ENCODE measurements around the gene C1QBP.

C1QBP gene

DNA sequence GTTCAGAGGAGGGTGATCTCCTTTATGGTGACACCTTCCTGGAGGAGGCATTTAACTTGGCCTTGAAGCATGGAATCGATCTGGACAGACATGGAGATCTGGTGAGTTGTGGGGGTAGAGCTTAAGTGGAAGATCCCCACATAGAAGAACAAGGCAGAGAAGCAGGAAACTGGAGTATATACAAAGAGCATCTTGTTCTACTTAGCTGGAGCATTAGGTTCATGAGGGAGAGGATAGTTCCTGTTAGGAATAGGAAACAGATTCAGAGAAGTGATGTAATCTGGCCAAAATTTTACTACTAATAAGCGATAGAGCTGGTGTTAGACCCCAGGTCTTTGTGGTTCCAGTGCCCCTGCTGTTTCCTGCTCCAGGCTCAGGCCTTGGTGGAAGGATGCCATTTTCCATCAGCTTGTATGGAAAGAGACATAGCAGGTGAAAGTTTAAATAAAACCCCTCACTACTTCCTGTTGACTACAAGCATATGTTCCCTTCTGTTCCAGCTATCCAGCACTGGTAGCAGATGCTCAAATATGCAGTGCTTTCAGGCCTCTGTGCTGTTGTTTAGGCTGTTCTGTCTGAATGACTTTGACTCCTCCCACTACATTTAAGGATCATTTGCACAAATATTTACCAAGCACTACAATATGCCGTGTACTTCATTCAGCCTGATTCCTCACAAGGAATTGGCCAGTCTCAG lies 9.6 kb downstream of the C1QBP start:
- POLR2A ChIA-PET = interaction anchor here (1.3 kb wide), 1 partner anchor 10 kb away, joined by 4 read pairs; the partner anchor contains the start of genes NUP88 and RPAIN
- CTCF ChIA-PET = interaction anchor here (9.6 kb wide), 1 partner anchor 11 kb away, joined by 162 read pairs; the partner anchor contains the start of gene C1QBP
- no peak for DNase-seq (ENCODE audit: low read depth, low spot score)
- H3K4me3 ChIP-seq (ENCODE audit: low read depth, low read length) = no peak overlapping the region
- TF ChIP-seq, protein P1, sequence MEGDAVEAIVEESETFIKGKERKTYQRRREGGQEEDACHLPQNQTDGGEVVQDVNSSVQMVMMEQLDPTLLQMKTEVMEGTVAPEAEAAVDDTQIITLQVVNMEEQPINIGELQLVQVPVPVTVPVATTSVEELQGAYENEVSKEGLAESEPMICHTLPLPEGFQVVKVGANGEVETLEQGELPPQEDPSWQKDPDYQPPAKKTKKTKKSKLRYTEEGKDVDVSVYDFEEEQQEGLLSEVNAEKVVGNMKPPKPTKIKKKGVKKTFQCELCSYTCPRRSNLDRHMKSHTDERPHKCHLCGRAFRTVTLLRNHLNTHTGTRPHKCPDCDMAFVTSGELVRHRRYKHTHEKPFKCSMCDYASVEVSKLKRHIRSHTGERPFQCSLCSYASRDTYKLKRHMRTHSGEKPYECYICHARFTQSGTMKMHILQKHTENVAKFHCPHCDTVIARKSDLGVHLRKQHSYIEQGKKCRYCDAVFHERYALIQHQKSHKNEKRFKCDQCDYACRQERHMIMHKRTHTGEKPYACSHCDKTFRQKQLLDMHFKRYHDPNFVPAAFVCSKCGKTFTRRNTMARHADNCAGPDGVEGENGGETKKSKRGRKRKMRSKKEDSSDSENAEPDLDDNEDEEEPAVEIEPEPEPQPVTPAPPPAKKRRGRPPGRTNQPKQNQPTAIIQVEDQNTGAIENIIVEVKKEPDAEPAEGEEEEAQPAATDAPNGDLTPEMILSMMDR (IDR thresholded peaks at IDR 0.05; ENCODE audit: insufficient read depth, low read length, missing control alignments) = no peak

DNA sequence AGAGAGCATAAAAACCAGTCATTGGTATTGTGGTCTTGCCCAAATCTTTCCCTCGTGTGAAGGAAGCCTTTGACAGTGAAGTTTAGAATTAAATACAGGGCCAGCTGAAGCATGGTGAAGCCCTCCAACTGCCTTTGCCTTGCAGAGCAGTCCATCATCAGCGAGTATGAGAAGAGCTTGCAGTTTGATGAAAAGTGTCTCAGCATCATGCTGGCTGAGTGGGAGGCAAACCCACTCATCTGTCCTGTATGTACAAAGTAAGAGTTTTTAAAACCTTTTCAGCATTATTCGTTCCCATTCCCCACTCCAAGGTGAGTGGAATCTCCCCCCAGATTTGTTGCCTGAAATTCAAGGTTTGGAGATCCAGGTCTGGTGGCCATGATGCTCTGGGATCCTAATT lies 13.1 kb downstream of the C1QBP start:
- no peak overlapping the region for H3K4me3 ChIP-seq (ENCODE audit: low read depth, low read length)
- TF ChIP-seq, protein P1 (IDR thresholded peaks at IDR 0.05; ENCODE audit: insufficient read depth, low read length, missing control alignments) = no peak
- CTCF ChIA-PET = interaction anchor here (1.0 to 9.6 kb wide), 2 partner anchors 12 to 14 kb away, joined by 3 to 162 read pairs; partner anchors contain the start of gene C1QBP
- POLR2A ChIA-PET = no interaction called here
- DNase-seq (ENCODE audit: low read depth, low spot score) = no peak

DNA sequence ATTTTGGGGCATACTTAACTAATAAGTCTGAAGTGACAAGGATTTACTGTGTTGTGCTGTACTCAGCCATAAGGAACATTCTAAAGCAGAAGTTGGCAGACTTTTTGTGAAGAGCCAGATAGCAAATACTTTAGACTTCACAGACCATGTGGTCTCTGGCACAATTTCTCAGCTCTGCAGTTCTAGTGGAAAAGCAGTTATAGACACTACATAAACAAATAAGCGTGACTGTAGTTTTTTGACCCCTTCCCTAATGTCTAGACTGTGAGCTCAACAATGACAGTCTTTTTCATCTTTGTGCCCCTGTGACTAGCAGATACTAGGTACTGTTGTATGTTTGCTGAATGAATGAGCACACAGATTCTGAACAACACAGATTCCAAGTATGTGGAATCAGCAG lies 14.0 kb downstream of the C1QBP start:
- ChIA-PET POLR2A (no interaction called here), CTCF (interaction anchor here (1.7 to 9.6 kb wide), 2 partner anchors 10 to 15 kb away, joined by 4 to 162 read pairs; partner anchors contain the start of gene C1QBP)
- no peak for DNase-seq (ENCODE audit: low read depth, low spot score)
- TF ChIP-seq, protein P1 (IDR thresholded peaks at IDR 0.05; ENCODE audit: insufficient read depth, low read length, missing control alignments) = no peak
- H3K4me3 ChIP-seq (ENCODE audit: low read depth, low read length) = no peak overlapping the region

DNA sequence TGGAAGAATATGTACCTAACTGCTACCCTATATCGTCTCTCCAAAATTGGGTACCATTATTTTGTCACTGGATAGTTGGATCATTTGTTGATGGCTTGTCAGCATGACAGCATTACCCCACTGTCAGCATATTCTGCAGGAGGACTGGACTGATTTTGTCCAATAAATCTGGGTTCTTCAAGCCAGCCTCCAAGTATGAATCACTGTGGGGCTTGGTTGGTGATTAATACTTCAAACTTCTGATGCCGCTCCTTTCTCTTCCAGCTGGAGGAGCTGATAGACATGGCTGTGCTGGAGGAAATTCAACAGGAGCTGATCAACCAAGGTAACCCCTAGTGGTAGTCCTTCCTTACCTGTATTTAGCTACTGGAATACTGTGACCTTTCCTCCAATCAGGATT lies 16.4 kb downstream of the C1QBP start:
- ChIA-PET CTCF (interaction anchor here (1.1 to 9.6 kb wide), 4 partner anchors 9 to 63 kb away, joined by 4 to 162 read pairs (median 6); partner anchors contain the start of genes C1QBP and DERL2), POLR2A (interaction anchor here (0.8 to 1.2 kb wide), 2 partner anchors 8 to 13 kb away, joined by 6 to 7 read pairs; no protein-coding TSS in a partner anchor)
- no peak overlapping the region for H3K4me3 ChIP-seq (ENCODE audit: low read depth, low read length)
- DNase-seq (ENCODE audit: low read depth, low spot score) = peak; percentile 45
- TF ChIP-seq, protein P1 (IDR thresholded peaks at IDR 0.05; ENCODE audit: insufficient read depth, low read length, missing control alignments) = no peak

DNA sequence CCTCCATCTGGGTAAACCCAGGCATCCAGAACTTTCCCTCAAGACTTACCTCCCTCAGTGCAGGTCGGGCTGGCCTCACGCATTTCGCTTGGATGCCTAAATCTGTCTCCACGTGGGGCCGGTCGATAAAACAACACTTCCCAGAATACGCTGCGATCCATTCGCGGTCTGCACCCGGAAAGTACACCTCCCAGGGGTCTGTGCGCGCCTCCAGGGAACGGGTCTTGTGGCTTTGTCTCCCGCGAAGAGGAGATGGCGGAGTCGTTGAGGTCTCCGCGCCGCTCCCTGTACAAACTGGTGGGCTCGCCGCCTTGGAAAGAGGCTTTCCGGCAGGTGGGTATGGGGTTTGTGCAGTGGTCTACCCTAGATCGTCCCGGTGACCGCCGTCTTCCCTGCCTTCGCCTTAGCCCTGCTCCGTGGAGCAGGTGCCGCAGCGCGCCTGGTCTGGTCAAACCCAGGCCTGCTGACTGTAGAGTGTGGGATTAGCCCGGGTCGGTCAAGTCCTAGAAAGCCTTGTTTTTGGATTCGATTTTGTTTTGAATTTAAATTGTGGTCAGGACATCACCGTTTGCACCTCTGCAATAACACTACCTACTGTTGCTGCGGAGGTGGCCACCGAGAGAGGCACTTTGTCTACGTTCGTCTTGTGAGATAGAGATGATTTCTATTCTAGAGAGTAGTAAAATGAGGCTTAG lies 18.8 kb downstream of the C1QBP start, which contains the start of gene RPAIN:
Gene RPAIN (plus strand): TSS at position 224 of the 695 bp plus-strand sequence. CDS start 29 bp downstream, at position 253.
- CTCF ChIA-PET = interaction anchor here (0.9 to 1.4 kb wide), 5 partner anchors 16 to 170 kb away, joined by 3 to 10 read pairs (median 4); partner anchors contain the start of gene C1QBP
- TF ChIP-seq, protein P1 (IDR thresholded peaks at IDR 0.05; ENCODE audit: insufficient read depth, low read length, missing control alignments) = no peak
- peak within 1 kb of the TSS; percentile 97 for H3K4me3 ChIP-seq (ENCODE audit: low read depth, low read length)
- POLR2A ChIA-PET = interaction anchor here (0.8 to 1.1 kb wide), 3 partner anchors 9 to 32 kb away, joined by 3 to 4 read pairs (median 4); no protein-coding TSS in a partner anchor
- no peak for DNase-seq (ENCODE audit: low read depth, low spot score)
